BE2C (cell line): ENCODE results near the gene XKR8.
"Not testable (repeated sequence)": the region's sequence is repeated elsewhere in the genome, so short reads cannot be mapped to it uniquely, and the experiment has no call there.

Source experiments
- DNase-seq: peaks from one replicate; pipeline ENCODE4 v3.0.0-alpha.2; 2020
- H3K27me3 ChIP-seq: fragments of 250-450 bp; sonication (Bioruptor Pico); 2 replicates; pipeline ENCODE4 v1.5.1; 2020; ENCODE audit warnings: mild to moderate bottlenecking
- H3K36me3 ChIP-seq: fragments of 250-450 bp; sonication (Bioruptor Pico); 2 replicates; pipeline ENCODE4 v1.5.1; 2020; ENCODE audit warnings: mild to moderate bottlenecking
- H3K4me1 ChIP-seq: fragments of 250-450 bp; sonication (Bioruptor Pico); 2 replicates; pipeline ENCODE4 v1.5.1; 2020
- H3K4me3 ChIP-seq: 2 replicates; pipeline ENCODE4 v1.5.1; 2011; ENCODE audit warnings: low read depth, low read length
- H3K9me3 ChIP-seq: fragments of 250-450 bp; sonication (Bioruptor Pico); 2 replicates; pipeline ENCODE4 v1.5.1; 2020
- TF ChIP-seq, protein P1 (sequence below): IDR thresholded peaks from 2 replicates; pipeline ENCODE4 v1.5.1; 2012; ENCODE audit warnings: mild to moderate bottlenecking, low read depth, low read length

The XKR8 gene

DNA sequence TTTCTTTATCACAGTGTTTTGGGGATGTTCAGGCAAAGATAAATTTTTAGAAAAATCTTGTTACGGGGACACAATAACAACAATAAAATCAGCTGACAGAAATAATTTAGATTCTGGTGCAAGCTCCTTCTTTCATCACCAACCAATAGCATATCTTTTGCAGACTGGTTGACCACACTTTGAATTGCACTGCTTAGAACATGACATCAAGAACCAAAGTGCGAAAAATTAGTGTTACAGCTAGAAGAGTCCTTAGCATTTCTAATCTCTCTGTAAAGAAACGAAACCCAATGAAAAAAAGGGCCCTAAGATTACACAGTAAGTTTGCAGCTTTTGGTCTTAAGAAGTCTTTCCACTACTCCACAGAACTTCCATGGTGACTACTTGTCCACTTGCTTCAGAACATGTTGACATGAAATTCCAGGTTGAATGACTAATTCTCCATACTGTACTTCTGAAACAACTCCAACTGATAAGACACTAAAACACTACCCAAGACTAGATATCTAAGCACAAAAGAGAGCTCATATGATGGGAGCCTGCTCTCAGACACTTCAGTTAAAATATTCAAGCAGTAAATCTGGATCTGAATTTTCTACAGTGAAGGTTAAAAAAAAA lies 31.3 kb downstream of the XKR8 start:
- DNase-seq, result no peak
- H3K9me3 ChIP-seq, result no peaks in the 10 kb centered on the region

DNA sequence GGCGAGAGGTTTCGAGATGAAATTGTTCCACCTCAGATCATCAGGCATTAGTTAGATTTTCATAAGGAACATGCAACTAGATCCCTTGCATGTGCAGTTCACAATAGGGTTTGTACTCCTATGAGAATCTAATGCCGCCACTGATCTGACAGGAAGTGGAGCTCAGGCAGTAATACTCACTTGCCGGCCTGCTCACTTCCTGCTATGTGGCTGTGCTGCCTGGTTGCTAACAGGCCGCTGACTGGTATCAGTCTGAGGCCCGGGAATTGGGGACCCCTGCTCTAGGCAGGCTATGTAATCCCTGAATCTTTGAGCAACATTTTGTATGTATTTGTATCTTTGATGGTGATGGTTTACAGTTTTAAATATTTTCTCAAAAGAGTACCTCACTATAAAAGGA lies 32.5 kb downstream of the XKR8 start:
- TF ChIP-seq, protein P1, sequence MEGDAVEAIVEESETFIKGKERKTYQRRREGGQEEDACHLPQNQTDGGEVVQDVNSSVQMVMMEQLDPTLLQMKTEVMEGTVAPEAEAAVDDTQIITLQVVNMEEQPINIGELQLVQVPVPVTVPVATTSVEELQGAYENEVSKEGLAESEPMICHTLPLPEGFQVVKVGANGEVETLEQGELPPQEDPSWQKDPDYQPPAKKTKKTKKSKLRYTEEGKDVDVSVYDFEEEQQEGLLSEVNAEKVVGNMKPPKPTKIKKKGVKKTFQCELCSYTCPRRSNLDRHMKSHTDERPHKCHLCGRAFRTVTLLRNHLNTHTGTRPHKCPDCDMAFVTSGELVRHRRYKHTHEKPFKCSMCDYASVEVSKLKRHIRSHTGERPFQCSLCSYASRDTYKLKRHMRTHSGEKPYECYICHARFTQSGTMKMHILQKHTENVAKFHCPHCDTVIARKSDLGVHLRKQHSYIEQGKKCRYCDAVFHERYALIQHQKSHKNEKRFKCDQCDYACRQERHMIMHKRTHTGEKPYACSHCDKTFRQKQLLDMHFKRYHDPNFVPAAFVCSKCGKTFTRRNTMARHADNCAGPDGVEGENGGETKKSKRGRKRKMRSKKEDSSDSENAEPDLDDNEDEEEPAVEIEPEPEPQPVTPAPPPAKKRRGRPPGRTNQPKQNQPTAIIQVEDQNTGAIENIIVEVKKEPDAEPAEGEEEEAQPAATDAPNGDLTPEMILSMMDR, result no peak
- H3K4me3 ChIP-seq, result no peak overlapping the region
- no peak for DNase-seq
- H3K36me3 ChIP-seq, result no peaks in the 10 kb centered on the region; the same call in none of the 2 replicates
- no peaks in the 10 kb centered on the region for H3K9me3 ChIP-seq
- no peaks in the 10 kb centered on the region for H3K4me1 ChIP-seq
- no peaks in the 10 kb centered on the region for H3K27me3 ChIP-seq

More for the DNA sequence above, 31.3 kb downstream of the XKR8 start:
- Histone ChIP-seq H3K27me3 (no peaks in the 10 kb centered on the region), H3K4me1 (no peaks in the 10 kb centered on the region), H3K36me3 (no peaks in the 10 kb centered on the region; the same call in none of the 2 replicates), H3K4me3 (no peak overlapping the region)
- TF ChIP-seq, protein P1, result no peak

DNA sequence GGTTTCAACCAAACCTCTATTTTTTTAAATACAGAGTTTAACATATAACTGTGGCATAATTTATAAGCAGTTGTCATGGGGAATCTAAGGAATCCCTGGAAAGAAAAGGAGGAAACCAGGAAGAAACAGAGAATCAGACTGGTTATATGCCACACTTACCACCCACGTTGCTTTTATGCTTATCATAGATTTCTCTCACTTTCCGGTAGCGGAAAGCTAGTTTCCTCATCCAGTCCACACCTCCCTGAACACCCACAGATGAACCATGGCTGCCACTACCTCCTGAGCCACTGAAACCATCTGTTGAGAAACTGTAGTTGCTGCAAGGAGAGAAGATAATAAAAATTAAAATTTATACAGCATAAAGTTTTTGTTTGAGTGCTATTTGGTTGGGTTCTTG lies 33.5 kb downstream of the XKR8 start:
- Histone ChIP-seq H3K4me3 (no peak overlapping the region), H3K27me3 (no peaks in the 10 kb centered on the region), H3K9me3 (no peaks in the 10 kb centered on the region), H3K4me1 (no peaks in the 10 kb centered on the region), H3K36me3 (no peaks in the 10 kb centered on the region; the same call in 1 of the 2 replicates)
- TF ChIP-seq, protein P1, result no peak
- DNase-seq, result no peak

DNA sequence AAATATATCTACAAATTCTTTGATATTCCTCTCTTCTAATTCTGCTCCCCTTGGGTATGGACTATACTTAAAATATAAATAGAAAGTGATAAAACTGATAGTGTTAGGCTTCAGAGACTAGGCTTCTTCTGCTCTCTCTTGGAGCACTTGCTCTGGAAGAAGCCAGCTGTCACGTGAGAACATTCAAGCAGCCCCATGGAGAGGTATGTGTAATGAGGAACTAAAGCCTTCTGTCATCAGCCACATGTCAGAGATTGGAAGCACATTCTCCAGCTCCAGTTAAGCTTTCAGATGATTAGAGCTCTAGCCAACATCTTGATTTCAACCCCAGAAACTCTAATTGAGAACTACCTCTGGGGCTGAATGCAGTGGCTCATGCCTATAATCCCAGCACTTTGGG lies 34.3 kb downstream of the XKR8 start:
- no peaks in the 10 kb centered on the region for H3K4me1 ChIP-seq
- TF ChIP-seq, protein P1, result no peak
- H3K27me3 ChIP-seq, result no peaks in the 10 kb centered on the region
- no peaks in the 10 kb centered on the region; the same call in 1 of the 2 replicates for H3K36me3 ChIP-seq
- no peak overlapping the region for H3K4me3 ChIP-seq
- no peaks in the 10 kb centered on the region for H3K9me3 ChIP-seq
- no peak for DNase-seq

DNA sequence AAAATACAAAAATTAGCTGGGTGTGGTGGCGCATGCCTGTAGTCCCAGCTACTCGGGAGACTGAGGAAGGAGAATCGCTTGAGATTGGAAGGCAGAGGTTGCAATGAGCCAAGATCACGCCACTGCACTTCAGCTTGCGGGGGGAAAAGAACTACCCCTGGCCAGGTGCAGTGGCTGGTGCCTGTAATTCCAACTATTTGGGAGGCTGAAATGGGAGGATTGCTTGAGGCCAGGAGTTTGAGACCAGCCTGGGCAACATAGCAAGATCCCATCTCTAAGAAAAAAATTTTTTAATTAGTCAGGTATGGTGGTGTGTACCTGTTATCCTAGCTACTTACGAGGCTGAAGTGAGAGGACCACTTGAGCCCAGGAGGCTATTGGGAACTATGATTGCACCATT lies 34.8 kb downstream of the XKR8 start:
- not testable (repeated sequence) for H3K4me3 ChIP-seq, H3K36me3 ChIP-seq, H3K4me1 ChIP-seq, H3K9me3 ChIP-seq, H3K27me3 ChIP-seq, DNase-seq

DNA sequence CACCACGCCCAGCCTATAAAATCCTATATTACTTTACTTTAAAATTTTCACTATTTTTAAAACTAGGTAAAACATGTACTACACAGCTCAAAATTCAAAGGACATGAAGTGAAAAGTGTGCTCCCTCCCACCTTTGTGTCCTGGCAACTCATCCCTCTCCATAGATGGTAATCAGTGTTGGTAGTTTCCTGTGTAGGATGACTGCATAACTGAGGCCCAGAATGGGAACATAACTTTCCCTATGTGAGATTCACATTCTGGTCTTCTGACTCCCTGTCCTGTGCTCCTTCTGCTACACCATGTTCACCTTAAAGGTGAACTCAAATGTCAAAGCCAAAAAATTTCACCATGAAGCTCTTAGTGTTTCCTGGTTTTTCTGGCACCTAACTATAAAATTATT lies 39.3 kb downstream of the XKR8 start:
- no peaks in the 10 kb centered on the region for H3K9me3 ChIP-seq
- no peak overlapping the region for H3K4me3 ChIP-seq
- DNase-seq, result no peak
- no peaks in the 10 kb centered on the region for H3K36me3 ChIP-seq
- H3K4me1 ChIP-seq, result no peaks in the 10 kb centered on the region
- H3K27me3 ChIP-seq, result no peaks in the 10 kb centered on the region
- TF ChIP-seq, protein P1, result no peak
